Measurements from ENCODE around the gene IL17B.

GRCh38 chr5:149381986-149382338 is 2.9 kb upstream of the IL17B start:
- TF ChIP-seq CTCF (IDR thresholded peaks at IDR 0.05; ENCODE audit: low read length) (peak; percentile 91), EZH2 (optimal IDR thresholded peaks at IDR 0.05; ENCODE audit: low read depth, low read length) (no peak), EZH2phosphoT487 (IDR thresholded peaks at IDR 0.05; ENCODE audit: low read length) (no peak)
